HepG2 (cell line): ENCODE data around the gene PARVB. TPM values are rescaled to one million over a fixed set of nuclear protein-coding genes. Genes with fewer than 3 reads are reported as not detected.

Experiments
- ATAC-seq: fragments of 200-7000 bp; cut with Tn5 transposase; 3 replicates; pipeline ENCODE4 v1.9.1; 2020; ENCODE audit warnings: mild to moderate bottlenecking, moderate library complexity
- BruUV-seq: library from RNA; stranded (reverse); fragments of 400-500 nt; replicated peaks from 2 replicates; lab custom pipeline; 2021; lab: Mats Ljungman, UMichigan
- CTCF ChIA-PET: fragments of 300-600 bp; formaldehyde crosslinking; extraction: SDS; loops from one replicate; lab custom pipeline; 2021; ENCODE audit warnings: low total read pairs, inconsistent platforms, low intra/inter-chr PET ratio; lab: Yijun Ruan, JAX
- POLR2A ChIA-PET: fragments of 350-600 bp; sonication (Branson Sonifier 250); formaldehyde crosslinking; loops from one replicate; lab custom pipeline; 2020; ENCODE audit warnings: antibody characterized with exemption, inconsistent platforms; lab: Yijun Ruan, JAX
- DNase-seq: peaks from one replicate; pipeline ENCODE4 v3.0.0-alpha.2; 2015; ENCODE audit warnings: low spot score
- FAIRE-seq: peaks from 3 replicates; lab custom pipeline; 2011; peaks lifted over from hg19 to GRCh38; lab: Jason Lieb, UNC
- H2AFZ ChIP-seq: one replicate; pipeline ENCODE4 v1.6.1; 2011; ENCODE audit warnings: low read length, inconsistent platforms
- H3K27ac ChIP-seq: fragments of 300-600 bp; 3 replicates; pipeline ENCODE4 v1.8.0; 2011; ENCODE audit warnings: mixed run types, mild to moderate bottlenecking, mixed read lengths, low read length, inconsistent platforms; ENCODE audit not compliant: insufficient read depth; ENCODE audit errors: extremely low read length
- H3K27me3 ChIP-seq, 2 experiments: fragments of 200-600 bp in 1 of 2; 2 replicates in 1 of 2; 3 replicates in 1 of 2; pipeline versions ENCODE4 v1.6.0 to v1.8.0; 2011; ENCODE audit warnings: low read length in 2 of 2, mild to moderate bottlenecking in 2 of 2, moderate library complexity in 2 of 2, inconsistent platforms in 1 of 2; ENCODE audit not compliant: insufficient read depth in 2 of 2, control insufficient read depth in 1 of 2
- H3K36me3 ChIP-seq, 2 experiments: fragments of 200-600 bp in 1 of 2; replicated peaks in 1 of 2; 2 replicates in 1 of 2; 3 replicates in 1 of 2; pipeline versions ENCODE4 v1.5.1 to v1.8.0; 2011; ENCODE audit warnings: low read length in 2 of 2, inconsistent platforms in 1 of 2; ENCODE audit not compliant: insufficient read depth in 2 of 2, control insufficient read depth in 1 of 2
- H3K4me1 ChIP-seq: 2 replicates; pipeline ENCODE4 v1.5.1; 2012; ENCODE audit warnings: low read length, inconsistent platforms; ENCODE audit not compliant: insufficient read depth
- H3K4me2 ChIP-seq: 2 replicates; pipeline ENCODE4 v1.6.0; 2011; ENCODE audit warnings: low read depth, low read length, inconsistent platforms
- H3K4me3 ChIP-seq, 3 experiments: fragments of 200-600 bp in 1 of 3; sonication (generic), shearing (Covaris generic) in 1 of 3; replicated peaks in 1 of 3; 2 replicates each; pipeline ENCODE4 v1.5.1; 2011 to 2016; ENCODE audit warnings: low read length in 3 of 3, inconsistent platforms in 2 of 3, low read depth in 2 of 3, mild to moderate bottlenecking in 2 of 3, control low read depth in 1 of 3, mixed read lengths in 1 of 3; ENCODE audit not compliant: insufficient read depth in 1 of 3
- H3K79me2 ChIP-seq: one replicate; pipeline ENCODE4 v1.6.1; 2011; ENCODE audit warnings: low read length, inconsistent platforms; ENCODE audit not compliant: insufficient read depth
- H3K9ac ChIP-seq: 2 replicates; pipeline ENCODE4 v1.6.0; 2011; ENCODE audit warnings: mild to moderate bottlenecking, low read depth, low read length, inconsistent platforms; ENCODE audit not compliant: insufficient read depth
- H3K9me3 ChIP-seq: 2 replicates; pipeline ENCODE4 v1.5.1; 2012; ENCODE audit warnings: mild to moderate bottlenecking, low read length
- H4K20me1 ChIP-seq: 2 replicates; pipeline ENCODE4 v1.6.0; 2011; ENCODE audit warnings: inconsistent platforms, mild to moderate bottlenecking, low read length, moderate library complexity; ENCODE audit not compliant: insufficient read depth
- KAT2B ChIP-seq: fragments of 150-350 bp; IDR thresholded peaks from 2 replicates; pipeline ENCODE4 v1.6.1; 2014; ENCODE audit warnings: low read depth, low read length, borderline replicate concordance
- NBN ChIP-seq: fragments of 450-650 bp; conservative IDR thresholded peaks from 2 replicates; pipeline ENCODE4 v1.6.1; 2017
- RFXAP ChIP-seq: sonication (generic); formaldehyde crosslinking; IDR thresholded peaks from 2 replicates; pipeline ENCODE4 v1.4.0; 2020; ENCODE audit warnings: missing genetic modification reagents, borderline replicate concordance
- TBP ChIP-seq: sonication (generic); formaldehyde crosslinking; IDR thresholded peaks from 2 replicates; pipeline ENCODE4 v1.5.0; 2020; ENCODE audit warnings: missing genetic modification reagents
- ZBTB7B ChIP-seq: sonication (generic); formaldehyde crosslinking; IDR thresholded peaks from 2 replicates; pipeline ENCODE4 v1.4.0; 2020; ENCODE audit warnings: missing genetic modification reagents
- ZNF282 ChIP-seq: fragments of 450-650 bp; IDR thresholded peaks from 2 replicates; pipeline ENCODE4 v1.6.1; 2018; ENCODE audit not compliant: partially characterized antibody
- ZNF616 ChIP-seq: sonication (generic); formaldehyde crosslinking; IDR thresholded peaks from 2 replicates; pipeline ENCODE4 v1.5.0; 2020; ENCODE audit warnings: low read depth, mild to moderate bottlenecking, missing genetic modification reagents
- WGBS: methylation state at CpG from one replicate; pipeline ENCODE4 v1.1.6; 2017; ENCODE audit warnings: low lambda C conversion rate; 5-methylcytosine and 5-hydroxymethylcytosine counted together
- in situ Hi-C: cut with HindIII; loops from 2 replicates; pipeline ENCODE4 v1.10.0; 2017; ENCODE audit warnings: low pct_unique_long_range_greater_than_20kb; ENCODE audit not compliant: extremely low pct_ligation_motif_present
- intact Hi-C: fragments of 100-400 bp; cut with micrococcal nuclease; formaldehyde crosslinking; loops from one replicate; pipeline ENCODE4 v1.10.0; 2022; ENCODE audit not compliant: unreplicated experiment
- polyA plus RNA-seq, 8 experiments: library from polyadenylated mRNA; depleted of rRNA in 3 of 8; stranded (reverse) in 7 of 8; unstranded in 1 of 8; fragments of >200 nt; fragmentation: Illumina TruSeq in 4 of 8; extraction: Trizol in 4 of 8; gene quantifications; 2 replicates each; pipeline versions ENCODE4 v1.2.1 to v1.2.3, GENCODE V29; 2011 to 2016; ENCODE audit warnings: low read depth in 4 of 8, missing spikeins in 1 of 8, mixed read lengths in 1 of 8; ENCODE audit not compliant: insufficient read depth in 1 of 8
- total RNA-seq, 5 experiments: library from RNA; depleted of rRNA; stranded (reverse); fragments of >200 nt; fragmentation: Illumina TruSeq; extraction: Trizol; gene quantifications; 2 replicates each; pipeline ENCODE4 v1.2.3, GENCODE V29; 2016; ENCODE audit warnings: low read depth in 1 of 5
- TF ChIP-seq, protein P1 (sequence below): IDR thresholded peaks from 2 replicates; pipeline ENCODE4 v1.6.1; 2016; ENCODE audit warnings: mild to moderate bottlenecking, missing biosample characterization, missing genetic modification reagents
- TF ChIP-seq, protein P2 (sequence below): sonication (generic); formaldehyde crosslinking; IDR thresholded peaks from 2 replicates; pipeline ENCODE4 v1.4.0; 2020; ENCODE audit warnings: missing genetic modification reagents, borderline replicate concordance
- TF ChIP-seq, protein P3 (sequence below): sonication (generic); formaldehyde crosslinking; IDR thresholded peaks from 2 replicates; pipeline ENCODE4 v1.5.1; 2020; ENCODE audit warnings: mild to moderate bottlenecking, missing genetic modification reagents, moderate library complexity
- TF ChIP-seq, protein P4 (sequence below): sonication (generic); formaldehyde crosslinking; IDR thresholded peaks from 2 replicates; pipeline ENCODE4 v1.8.0; 2022; ENCODE audit warnings: mild to moderate bottlenecking, missing genetic modification reagents, moderate library complexity
- TF ChIP-seq, protein P5 (sequence below): sonication (generic); formaldehyde crosslinking; IDR thresholded peaks from 2 replicates; pipeline ENCODE4 v1.4.0; 2020; ENCODE audit warnings: missing genetic modification reagents
- TF ChIP-seq, protein P6 (sequence below): sonication (generic); formaldehyde crosslinking; IDR thresholded peaks from 2 replicates; pipeline ENCODE4 v1.5.1; 2020; ENCODE audit warnings: missing genetic modification reagents, mild to moderate bottlenecking, borderline replicate concordance

The PARVB gene
- total and polyA plus RNA-seq, 2 of the 13 experiments (the other 11 are each of a cell fraction or from before 2014, with no cell fraction given): 0.11 to 0.15 TPM

DNA sequence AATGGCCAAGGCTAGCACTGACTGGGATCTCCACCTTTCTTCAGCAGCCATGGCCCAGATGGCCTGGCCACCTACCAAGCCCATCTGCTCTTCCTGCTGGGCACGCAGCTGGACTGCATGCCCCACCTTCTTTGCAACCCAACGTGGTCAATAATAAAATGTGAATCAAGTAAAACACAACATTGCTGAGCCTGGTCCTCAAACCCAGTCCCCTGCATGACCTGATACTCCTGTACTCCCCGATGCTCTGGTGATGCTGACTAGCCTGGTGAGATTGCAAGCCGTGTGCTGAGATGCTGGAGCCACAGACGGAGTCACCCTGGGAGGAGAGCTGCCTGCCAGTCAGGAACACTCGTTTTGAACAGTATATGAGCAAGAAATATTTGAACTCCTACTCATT is 190.7 kb downstream of the PARVB start:
- H3K4me3 ChIP-seq: no peak overlapping the region
- no peak overlapping the region for H2AFZ ChIP-seq
- no peak for ATAC-seq
- H3K9me3 ChIP-seq: no peaks in the 10 kb centered on the region
- no peak overlapping the region for H3K27ac ChIP-seq
- no peaks in the 10 kb centered on the region for H4K20me1 ChIP-seq
- no peaks in the 10 kb centered on the region for H3K4me1 ChIP-seq
- CTCF ChIA-PET: no interaction called here
- H3K36me3 ChIP-seq: no peaks in the 10 kb centered on the region
- intact Hi-C loops: no loop called here
- H3K27me3 ChIP-seq: peaks cover 0 to 6% of the 10 kb centered on the region in 2 experiments; a peak in 2 of 5 replicates
- FAIRE-seq: no peak
- POLR2A ChIA-PET: no interaction called here
- TF ChIP-seq, protein P1, sequence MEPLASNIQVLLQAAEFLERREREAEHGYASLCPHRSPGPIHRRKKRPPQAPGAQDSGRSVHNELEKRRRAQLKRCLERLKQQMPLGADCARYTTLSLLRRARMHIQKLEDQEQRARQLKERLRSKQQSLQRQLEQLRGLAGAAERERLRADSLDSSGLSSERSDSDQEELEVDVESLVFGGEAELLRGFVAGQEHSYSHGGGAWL (CRISPR knock-in tag): no peak
- TF ChIP-seq RFXAP (CRISPR knock-in tag): no peak
- TF ChIP-seq, protein P2, sequence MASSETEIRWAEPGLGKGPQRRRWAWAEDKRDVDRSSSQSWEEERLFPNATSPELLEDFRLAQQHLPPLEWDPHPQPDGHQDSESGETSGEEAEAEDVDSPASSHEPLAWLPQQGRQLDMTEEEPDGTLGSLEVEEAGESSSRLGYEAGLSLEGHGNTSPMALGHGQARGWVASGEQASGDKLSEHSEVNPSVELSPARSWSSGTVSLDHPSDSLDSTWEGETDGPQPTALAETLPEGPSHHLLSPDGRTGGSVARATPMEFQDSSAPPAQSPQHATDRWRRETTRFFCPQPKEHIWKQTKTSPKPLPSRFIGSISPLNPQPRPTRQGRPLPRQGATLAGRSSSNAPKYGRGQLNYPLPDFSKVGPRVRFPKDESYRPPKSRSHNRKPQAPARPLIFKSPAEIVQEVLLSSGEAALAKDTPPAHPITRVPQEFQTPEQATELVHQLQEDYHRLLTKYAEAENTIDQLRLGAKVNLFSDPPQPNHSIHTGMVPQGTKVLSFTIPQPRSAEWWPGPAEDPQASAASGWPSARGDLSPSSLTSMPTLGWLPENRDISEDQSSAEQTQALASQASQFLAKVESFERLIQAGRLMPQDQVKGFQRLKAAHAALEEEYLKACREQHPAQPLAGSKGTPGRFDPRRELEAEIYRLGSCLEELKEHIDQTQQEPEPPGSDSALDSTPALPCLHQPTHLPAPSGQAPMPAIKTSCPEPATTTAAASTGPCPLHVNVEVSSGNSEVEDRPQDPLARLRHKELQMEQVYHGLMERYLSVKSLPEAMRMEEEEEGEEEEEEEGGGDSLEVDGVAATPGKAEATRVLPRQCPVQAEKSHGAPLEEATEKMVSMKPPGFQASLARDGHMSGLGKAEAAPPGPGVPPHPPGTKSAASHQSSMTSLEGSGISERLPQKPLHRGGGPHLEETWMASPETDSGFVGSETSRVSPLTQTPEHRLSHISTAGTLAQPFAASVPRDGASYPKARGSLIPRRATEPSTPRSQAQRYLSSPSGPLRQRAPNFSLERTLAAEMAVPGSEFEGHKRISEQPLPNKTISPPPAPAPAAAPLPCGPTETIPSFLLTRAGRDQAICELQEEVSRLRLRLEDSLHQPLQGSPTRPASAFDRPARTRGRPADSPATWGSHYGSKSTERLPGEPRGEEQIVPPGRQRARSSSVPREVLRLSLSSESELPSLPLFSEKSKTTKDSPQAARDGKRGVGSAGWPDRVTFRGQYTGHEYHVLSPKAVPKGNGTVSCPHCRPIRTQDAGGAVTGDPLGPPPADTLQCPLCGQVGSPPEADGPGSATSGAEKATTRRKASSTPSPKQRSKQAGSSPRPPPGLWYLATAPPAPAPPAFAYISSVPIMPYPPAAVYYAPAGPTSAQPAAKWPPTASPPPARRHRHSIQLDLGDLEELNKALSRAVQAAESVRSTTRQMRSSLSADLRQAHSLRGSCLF (CRISPR knock-in tag): no peak
- TF ChIP-seq, protein P3, sequence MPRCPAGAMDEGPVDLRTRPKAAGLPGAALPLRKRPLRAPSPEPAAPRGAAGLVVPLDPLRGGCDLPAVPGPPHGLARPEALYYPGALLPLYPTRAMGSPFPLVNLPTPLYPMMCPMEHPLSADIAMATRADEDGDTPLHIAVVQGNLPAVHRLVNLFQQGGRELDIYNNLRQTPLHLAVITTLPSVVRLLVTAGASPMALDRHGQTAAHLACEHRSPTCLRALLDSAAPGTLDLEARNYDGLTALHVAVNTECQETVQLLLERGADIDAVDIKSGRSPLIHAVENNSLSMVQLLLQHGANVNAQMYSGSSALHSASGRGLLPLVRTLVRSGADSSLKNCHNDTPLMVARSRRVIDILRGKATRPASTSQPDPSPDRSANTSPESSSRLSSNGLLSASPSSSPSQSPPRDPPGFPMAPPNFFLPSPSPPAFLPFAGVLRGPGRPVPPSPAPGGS (CRISPR knock-in tag): no peak
- TF ChIP-seq, protein P4, sequence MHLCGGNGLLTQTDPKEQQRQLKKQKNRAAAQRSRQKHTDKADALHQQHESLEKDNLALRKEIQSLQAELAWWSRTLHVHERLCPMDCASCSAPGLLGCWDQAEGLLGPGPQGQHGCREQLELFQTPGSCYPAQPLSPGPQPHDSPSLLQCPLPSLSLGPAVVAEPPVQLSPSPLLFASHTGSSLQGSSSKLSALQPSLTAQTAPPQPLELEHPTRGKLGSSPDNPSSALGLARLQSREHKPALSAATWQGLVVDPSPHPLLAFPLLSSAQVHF (CRISPR knock-in tag): no peak
- no peak for TF ChIP-seq ZBTB7B (CRISPR knock-in tag)
- no peak for TF ChIP-seq ZNF282
- no peak for TF ChIP-seq NBN
- no peak for TF ChIP-seq KAT2B
- TF ChIP-seq, protein P5, sequence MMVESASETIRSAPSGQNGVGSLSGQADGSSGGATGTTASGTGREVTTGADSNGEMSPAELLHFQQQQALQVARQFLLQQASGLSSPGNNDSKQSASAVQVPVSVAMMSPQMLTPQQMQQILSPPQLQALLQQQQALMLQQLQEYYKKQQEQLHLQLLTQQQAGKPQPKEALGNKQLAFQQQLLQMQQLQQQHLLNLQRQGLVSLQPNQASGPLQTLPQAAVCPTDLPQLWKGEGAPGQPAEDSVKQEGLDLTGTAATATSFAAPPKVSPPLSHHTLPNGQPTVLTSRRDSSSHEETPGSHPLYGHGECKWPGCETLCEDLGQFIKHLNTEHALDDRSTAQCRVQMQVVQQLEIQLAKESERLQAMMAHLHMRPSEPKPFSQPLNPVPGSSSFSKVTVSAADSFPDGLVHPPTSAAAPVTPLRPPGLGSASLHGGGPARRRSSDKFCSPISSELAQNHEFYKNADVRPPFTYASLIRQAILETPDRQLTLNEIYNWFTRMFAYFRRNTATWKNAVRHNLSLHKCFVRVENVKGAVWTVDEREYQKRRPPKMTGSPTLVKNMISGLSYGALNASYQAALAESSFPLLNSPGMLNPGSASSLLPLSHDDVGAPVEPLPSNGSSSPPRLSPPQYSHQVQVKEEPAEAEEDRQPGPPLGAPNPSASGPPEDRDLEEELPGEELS (CRISPR knock-in tag): no peak
- no peak for TF ChIP-seq ZNF616 (CRISPR knock-in tag)
- TF ChIP-seq TBP: no peak
- TF ChIP-seq, protein P6, sequence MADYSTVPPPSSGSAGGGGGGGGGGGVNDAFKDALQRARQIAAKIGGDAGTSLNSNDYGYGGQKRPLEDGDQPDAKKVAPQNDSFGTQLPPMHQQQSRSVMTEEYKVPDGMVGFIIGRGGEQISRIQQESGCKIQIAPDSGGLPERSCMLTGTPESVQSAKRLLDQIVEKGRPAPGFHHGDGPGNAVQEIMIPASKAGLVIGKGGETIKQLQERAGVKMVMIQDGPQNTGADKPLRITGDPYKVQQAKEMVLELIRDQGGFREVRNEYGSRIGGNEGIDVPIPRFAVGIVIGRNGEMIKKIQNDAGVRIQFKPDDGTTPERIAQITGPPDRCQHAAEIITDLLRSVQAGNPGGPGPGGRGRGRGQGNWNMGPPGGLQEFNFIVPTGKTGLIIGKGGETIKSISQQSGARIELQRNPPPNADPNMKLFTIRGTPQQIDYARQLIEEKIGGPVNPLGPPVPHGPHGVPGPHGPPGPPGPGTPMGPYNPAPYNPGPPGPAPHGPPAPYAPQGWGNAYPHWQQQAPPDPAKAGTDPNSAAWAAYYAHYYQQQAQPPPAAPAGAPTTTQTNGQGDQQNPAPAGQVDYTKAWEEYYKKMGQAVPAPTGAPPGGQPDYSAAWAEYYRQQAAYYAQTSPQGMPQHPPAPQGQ (CRISPR knock-in tag): no peak
- in situ Hi-C loops: no loop called here
- H3K4me2 ChIP-seq: no peak overlapping the region
- DNase-seq: no peak
- WGBS: 5% methylated on average over 4 of the region's 6 CpGs
- no peaks in the 10 kb centered on the region for H3K79me2 ChIP-seq
- H3K9ac ChIP-seq: no peak overlapping the region
- no TSS peak for BruUV-seq
